K562 (cell line): ENCODE data around the gene POM121. TPM values are rescaled to one million over a fixed set of nuclear protein-coding genes. Genes with fewer than 3 reads are reported as not detected.
A peak's percentile ranks its signal among the peaks of the same experiment; 100 is the strongest.

Experiments used
- BDP1 ChIP-seq: IDR thresholded peaks from 3 replicates; pipeline ENCODE4 v1.6.1; 2011; ENCODE audit not compliant: insufficient read length, insufficient read depth
- CEBPG ChIP-seq, 3 experiments: fragments of 200-800 bp in 1 of 3; sonication (Bioruptor generic) in 1 of 3; sonication (generic) in 1 of 3; formaldehyde crosslinking in 1 of 3; IDR thresholded peaks in 2 of 3; conservative IDR thresholded peaks in 1 of 3; 2 replicates each; pipeline versions ENCODE4 v1.6.1 to v1.8.0; 2016 to 2022; ENCODE audit warnings: missing compliant biosample characterization in 2 of 3, missing genetic modification characterization in 2 of 3, mild to moderate bottlenecking in 1 of 3, missing genetic modification reagents in 1 of 3
- CTCFL ChIP-seq: IDR thresholded peaks from 2 replicates; pipeline ENCODE4 v1.6.1; 2011; ENCODE audit warnings: borderline replicate concordance, low read depth, mild to moderate bottlenecking, moderate library complexity, low read length; ENCODE audit not compliant: insufficient read depth, poor library complexity, severe bottlenecking
- FOXK2 ChIP-seq, 2 experiments: fragments of 450-650 bp; IDR thresholded peaks in 1 of 2; conservative IDR thresholded peaks in 1 of 2; 2 replicates each; pipeline ENCODE4 v1.6.1; 2016; ENCODE audit warnings: low read depth in 2 of 2, mild to moderate bottlenecking in 1 of 2
- FOXP1 ChIP-seq: sonication (generic); formaldehyde crosslinking; IDR thresholded peaks from 2 replicates; pipeline ENCODE4 v1.8.0; 2022; ENCODE audit warnings: mild to moderate bottlenecking, missing genetic modification reagents
- GATAD2B ChIP-seq: fragments of 450-650 bp; IDR thresholded peaks from 2 replicates; pipeline ENCODE4 v1.6.1; 2017; ENCODE audit warnings: mild to moderate bottlenecking, borderline replicate concordance
- HDAC1 ChIP-seq, 2 experiments: fragments of 450-650 bp; IDR thresholded peaks; 2 replicates each; pipeline ENCODE4 v1.6.1; 2016 to 2017; ENCODE audit warnings: inconsistent platforms in 1 of 2, mild to moderate bottlenecking in 1 of 2, moderate library complexity in 1 of 2
- MCM5 ChIP-seq: fragments of 450-650 bp; IDR thresholded peaks from 2 replicates; pipeline ENCODE4 v1.6.1; 2016; ENCODE audit warnings: low read depth
- NONO ChIP-seq, 2 experiments: fragments of 200-400 bp in 1 of 2; fragments of 450-650 bp in 1 of 2; formaldehyde crosslinking in 1 of 2; IDR thresholded peaks; 2 replicates each; pipeline ENCODE4 v1.6.1; 2017; ENCODE audit warnings: low read depth in 2 of 2, mild to moderate bottlenecking in 2 of 2, moderate library complexity in 2 of 2, low read length in 1 of 2
- NR2F6 ChIP-seq: fragments of 450-650 bp; formaldehyde crosslinking; IDR thresholded peaks from 2 replicates; pipeline ENCODE4 v1.4.0; 2020; ENCODE audit warnings: mild to moderate bottlenecking
- PHB ChIP-seq: fragments of 250-450 bp; sonication (Bioruptor Pico); IDR thresholded peaks from 2 replicates; pipeline ENCODE4 v1.5.0; 2021
- POLR2A ChIP-seq: fragments of 450-650 bp; conservative IDR thresholded peaks from 2 replicates; pipeline ENCODE4 v1.6.1; 2016
- RUNX1 ChIP-seq: sonication (generic); IDR thresholded peaks from 2 replicates; pipeline ENCODE4 v1.6.1; 2016; ENCODE audit warnings: antibody characterized with exemption, low read depth
- SAP30 ChIP-seq: fragments of 200-600 bp; sonication (generic); IDR thresholded peaks from 2 replicates; pipeline ENCODE4 v1.6.1; 2012; ENCODE audit warnings: borderline replicate concordance, low read depth, mild to moderate bottlenecking, moderate library complexity, low read length, control low read depth, inconsistent platforms; ENCODE audit not compliant: insufficient read depth, poor library complexity, severe bottlenecking
- TOE1 ChIP-seq, 2 experiments: fragments of 450-650 bp in 1 of 2; sonication (generic) in 1 of 2; formaldehyde crosslinking in 1 of 2; IDR thresholded peaks; 2 replicates each; pipeline versions ENCODE4 v1.7.1 to v1.8.0; 2016 to 2022; ENCODE audit warnings: borderline replicate concordance in 2 of 2, mild to moderate bottlenecking in 2 of 2, antibody characterized with exemption in 1 of 2, inconsistent platforms in 1 of 2, low read depth in 1 of 2, missing genetic modification reagents in 1 of 2, moderate library complexity in 1 of 2
- USF1 ChIP-seq: sonication (generic); formaldehyde crosslinking; IDR thresholded peaks from 2 replicates; pipeline ENCODE4 v1.9.0; 2022; ENCODE audit warnings: mild to moderate bottlenecking, missing genetic modification reagents
- XRCC4 ChIP-seq: IDR thresholded peaks from one replicate; pipeline ENCODE4 v1.6.1; 2011; ENCODE audit not compliant: insufficient read depth, insufficient read length; ENCODE audit errors: extremely low read depth
- ZC3H8 ChIP-seq: fragments of 450-650 bp; IDR thresholded peaks from 2 replicates; pipeline ENCODE4 v1.6.1; 2017
- ZNF76 ChIP-seq: fragments of 250-450 bp; sonication (Bioruptor Pico); IDR thresholded peaks from 2 replicates; pipeline ENCODE4 v1.4.0; 2020; ENCODE audit warnings: mild to moderate bottlenecking, moderate library complexity, borderline replicate concordance
- ZNF764 ChIP-seq: fragments of 250-450 bp; sonication (Bioruptor Pico); IDR thresholded peaks from 2 replicates; pipeline ENCODE4 v1.4.0; 2020; ENCODE audit warnings: low read depth, mild to moderate bottlenecking, moderate library complexity
- polyA plus RNA-seq, 8 experiments: library from polyadenylated mRNA; depleted of rRNA in 4 of 8; stranded (reverse) in 5 of 8; unstranded in 3 of 8; fragments of >200 nt; fragmentation: Nextera tagmentation in 2 of 8; fragmentation: Illumina TruSeq in 1 of 8; extraction: Ambion mirVana in 2 of 8; extraction: Trizol in 1 of 8; gene quantifications; 2 replicates each; pipeline versions ENCODE4 v1.2.1 to v1.2.3, GENCODE V29; 2011 to 2014; ENCODE audit warnings: inconsistent platforms in 1 of 8, missing spikeins in 1 of 8
- total RNA-seq, 7 experiments: library from RNA; depleted of rRNA in 6 of 7; stranded (reverse); fragments of >200 nt in 6 of 7; fragmentation: Illumina TruSeq in 2 of 7; extraction: Trizol in 2 of 7; gene quantifications; 2 replicates each; pipeline versions ENCODE4 v1.2.1 to v1.2.3, GENCODE V29; 2011 to 2021; ENCODE audit warnings: low replicate concordance in 1 of 7
- TF ChIP-seq, protein P1 (sequence below): fragments of 150-350 bp; conservative IDR thresholded peaks from 2 replicates; pipeline ENCODE4 v1.6.1; 2014; ENCODE audit warnings: low read length

POM121 gene
- total and polyA plus RNA-seq, 9 of the 15 experiments (the other 6 are each of a cell fraction or from before 2014, with no cell fraction given) = 3.6 to 112 (median 12.5) TPM

DNA sequence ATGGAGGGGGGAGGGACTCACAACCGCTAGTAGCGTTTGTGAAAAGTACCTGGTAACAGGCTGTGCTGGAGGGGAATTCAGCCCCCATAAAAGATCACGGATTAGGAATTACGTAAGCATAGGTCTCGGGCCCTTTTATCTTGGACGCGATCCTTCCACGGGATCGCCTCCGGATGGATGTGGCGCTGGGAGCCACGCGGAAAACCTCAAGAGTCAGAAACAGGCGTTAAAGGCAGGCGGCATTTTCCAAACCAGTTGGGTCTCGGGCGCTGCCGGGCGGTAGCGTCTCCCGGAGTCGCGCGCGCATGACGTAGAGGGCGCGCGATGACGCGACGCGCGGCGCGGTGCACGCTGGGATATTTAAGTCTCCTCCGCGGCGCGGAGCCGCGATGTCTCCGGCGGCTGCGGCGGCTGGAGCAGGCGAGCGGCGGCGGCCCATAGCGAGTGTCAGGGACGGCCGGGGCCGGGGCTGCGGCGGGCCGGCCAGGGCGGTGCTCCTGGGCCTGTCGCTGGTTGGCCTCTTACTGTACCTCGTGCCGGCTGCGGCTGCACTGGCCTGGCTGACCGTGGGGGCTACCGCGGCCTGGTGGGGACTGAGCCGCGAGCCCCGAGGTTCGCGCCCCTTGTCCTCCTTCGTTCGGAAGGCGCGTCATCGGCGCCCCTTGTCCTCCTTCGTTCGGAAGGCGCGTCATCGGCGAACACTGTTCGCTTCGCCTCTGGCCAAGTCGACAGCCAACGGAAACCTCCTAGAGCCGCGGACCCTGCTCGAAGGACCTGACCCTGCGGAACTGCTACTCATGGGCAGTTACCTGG, at the start of gene POM121 (continued):
- TF ChIP-seq USF1 (no peak), NONO (IDR thresholded peaks at IDR 0.05; ENCODE audit: low read depth in 2 of 2, low read length in 1 of 2) (peak in 1 of 2 experiments; percentile 80), ZC3H8 (no peak), XRCC4 (no peak), CEBPG (CRISPR knock-in tag; IDR thresholded peaks at IDR 0.05) (no peak), CEBPG (tag; conservative IDR thresholded peaks at IDR 0.05 in 1 of 2, IDR thresholded peaks at IDR 0.05 in 1 of 2) (peak in 1 of 2 experiments; percentile 16; a peak in 1 of 4 replicates), MCM5 (no peak), SAP30 (peak; percentile 92), NR2F6 (peak; percentile 81; the same call in 1 of the 2 replicates), POLR2A (peak; percentile 93), PHB (CRISPR knock-in tag) (peak; percentile 80; the same call in 1 of the 2 replicates), FOXK2 (conservative IDR thresholded peaks at IDR 0.05 in 1 of 2, IDR thresholded peaks at IDR 0.05 in 1 of 2; ENCODE audit: low read depth in 2 of 2) (peak; percentile 51 to 73), TOE1 (IDR thresholded peaks at IDR 0.05; ENCODE audit: borderline replicate concordance) (peak; percentile 45), TOE1 (CRISPR knock-in tag; IDR thresholded peaks at IDR 0.05; ENCODE audit: borderline replicate concordance, low read depth) (no peak), BDP1 (no peak), RUNX1 (peak; percentile 26; the same call in 1 of the 2 replicates), HDAC1 (IDR thresholded peaks at IDR 0.05) (peak in 1 of 2 experiments; percentile 91; a peak in 2 of 4 replicates), CTCFL (no peak), FOXP1 (CRISPR knock-in tag) (0 out of 2 replicates have a peak, but pooled peaks have one; percentile 52), ZNF76 (CRISPR knock-in tag) (peak; percentile 78; the same call in 1 of the 2 replicates), ZNF764 (0 out of 2 replicates have a peak, but pooled peaks have one; percentile 47), GATAD2B (peak; percentile 36; the same call in 1 of the 2 replicates)
- TF ChIP-seq, protein P1, sequence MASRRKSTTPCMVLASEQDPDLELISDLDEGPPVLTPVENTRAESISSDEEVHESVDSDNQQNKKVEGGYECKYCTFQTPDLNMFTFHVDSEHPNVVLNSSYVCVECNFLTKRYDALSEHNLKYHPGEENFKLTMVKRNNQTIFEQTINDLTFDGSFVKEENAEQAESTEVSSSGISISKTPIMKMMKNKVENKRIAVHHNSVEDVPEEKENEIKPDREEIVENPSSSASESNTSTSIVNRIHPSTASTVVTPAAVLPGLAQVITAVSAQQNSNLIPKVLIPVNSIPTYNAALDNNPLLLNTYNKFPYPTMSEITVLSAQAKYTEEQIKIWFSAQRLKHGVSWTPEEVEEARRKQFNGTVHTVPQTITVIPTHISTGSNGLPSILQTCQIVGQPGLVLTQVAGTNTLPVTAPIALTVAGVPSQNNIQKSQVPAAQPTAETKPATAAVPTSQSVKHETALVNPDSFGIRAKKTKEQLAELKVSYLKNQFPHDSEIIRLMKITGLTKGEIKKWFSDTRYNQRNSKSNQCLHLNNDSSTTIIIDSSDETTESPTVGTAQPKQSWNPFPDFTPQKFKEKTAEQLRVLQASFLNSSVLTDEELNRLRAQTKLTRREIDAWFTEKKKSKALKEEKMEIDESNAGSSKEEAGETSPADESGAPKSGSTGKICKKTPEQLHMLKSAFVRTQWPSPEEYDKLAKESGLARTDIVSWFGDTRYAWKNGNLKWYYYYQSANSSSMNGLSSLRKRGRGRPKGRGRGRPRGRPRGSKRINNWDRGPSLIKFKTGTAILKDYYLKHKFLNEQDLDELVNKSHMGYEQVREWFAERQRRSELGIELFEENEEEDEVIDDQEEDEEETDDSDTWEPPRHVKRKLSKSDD = peak; percentile 78; the same call in 1 of the 2 replicates
